ENCODE results near the gene TAF15.

Gene TAF15

DNA sequence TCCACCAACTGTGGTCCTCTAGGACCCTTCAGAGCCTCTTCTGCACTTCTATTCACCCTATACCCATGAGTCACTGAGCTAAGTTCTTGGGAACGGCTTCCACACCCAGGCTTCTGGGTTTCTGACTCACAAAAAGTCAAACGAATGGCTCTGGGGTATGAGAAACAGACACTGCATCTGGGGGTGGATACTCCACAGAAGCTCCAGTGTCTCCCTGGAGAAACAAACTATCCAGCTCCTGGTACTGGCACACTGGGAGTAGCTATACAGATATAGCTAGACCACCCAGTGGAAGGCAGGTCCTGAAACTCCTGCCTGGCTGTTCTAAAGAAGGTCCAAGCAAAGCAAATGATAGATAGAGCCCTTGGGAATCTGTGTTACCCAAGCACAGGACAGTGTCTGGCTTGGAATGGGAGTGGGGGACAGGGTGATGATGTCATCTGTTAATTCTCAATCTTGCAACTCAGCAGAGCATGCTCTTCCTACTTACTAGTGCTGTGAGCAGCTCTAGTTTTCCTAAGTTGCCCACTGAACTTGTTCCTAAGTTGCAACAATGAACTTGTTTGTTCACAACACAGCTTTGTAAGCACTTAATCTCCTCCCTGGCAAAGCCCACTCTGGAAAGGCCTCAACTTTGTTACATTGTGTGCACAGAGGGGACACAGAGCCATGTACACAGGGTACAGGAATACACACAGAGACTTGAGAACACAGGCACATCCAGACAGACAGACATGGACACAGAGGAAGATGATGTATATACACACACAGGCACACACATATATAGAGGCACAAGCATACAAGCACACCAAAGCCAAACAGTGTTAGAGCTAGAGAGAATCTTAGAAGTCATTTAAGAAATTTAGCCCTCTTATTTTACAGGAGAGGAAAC is 20.6 kb upstream of the TAF15 start:
- no peaks in the 10 kb centered on the region for H3K36me3 ChIP-seq (ENCODE audit: control insufficient read depth, insufficient read depth, low read length)
- H3K9ac ChIP-seq (ENCODE audit: low read length): no peak overlapping the region
- H3K27ac ChIP-seq (ENCODE audit: low read depth, low read length): no peak overlapping the region
- H3K4me3 ChIP-seq (ENCODE audit: low read depth, low read length): no peak overlapping the region
- H3K4me1 ChIP-seq (ENCODE audit: control insufficient read depth, insufficient read depth, low read length): peaks cover 4% of the 10 kb centered on the region; the same call in 1 of the 2 replicates
- H3K9me3 ChIP-seq (ENCODE audit: control insufficient read depth, insufficient read depth, low read depth, low read length): no peaks in the 10 kb centered on the region
- peaks cover 35% of the 10 kb centered on the region for H3K27me3 ChIP-seq (ENCODE audit: control insufficient read depth, insufficient read depth, low read length)

DNA sequence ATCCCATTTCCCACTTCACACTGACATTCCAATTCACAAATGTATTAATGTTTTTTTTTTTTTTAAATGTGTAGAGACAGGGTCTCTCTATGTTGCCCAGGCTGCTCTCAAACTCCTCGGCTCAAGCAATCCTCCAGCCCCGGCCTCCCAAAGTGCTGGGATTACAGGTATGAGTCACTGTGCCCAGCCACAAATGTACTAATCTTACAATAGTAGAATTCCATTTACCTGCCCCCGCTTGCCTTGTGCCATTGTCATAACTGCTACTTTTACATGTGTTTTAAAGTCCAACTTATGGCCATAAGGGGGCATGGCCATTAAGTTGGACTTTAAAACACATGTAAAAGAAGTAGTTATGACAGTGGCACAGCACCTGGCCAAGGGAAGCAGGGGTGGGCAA is 18.4 kb upstream of the TAF15 start:
- Histone ChIP-seq H3K27me3 (ENCODE audit: control insufficient read depth, insufficient read depth, low read length) (peaks cover 56% of the 10 kb centered on the region), H3K36me3 (ENCODE audit: control insufficient read depth, insufficient read depth, low read length) (no peaks in the 10 kb centered on the region), H3K4me1 (ENCODE audit: control insufficient read depth, insufficient read depth, low read length) (peaks cover 4% of the 10 kb centered on the region; the same call in 1 of the 2 replicates), H3K4me3 (ENCODE audit: low read depth, low read length) (no peak overlapping the region), H3K9ac (ENCODE audit: low read length) (no peak overlapping the region), H3K9me3 (ENCODE audit: control insufficient read depth, insufficient read depth, low read depth, low read length) (no peaks in the 10 kb centered on the region), H3K27ac (ENCODE audit: low read depth, low read length) (no peak overlapping the region)

DNA sequence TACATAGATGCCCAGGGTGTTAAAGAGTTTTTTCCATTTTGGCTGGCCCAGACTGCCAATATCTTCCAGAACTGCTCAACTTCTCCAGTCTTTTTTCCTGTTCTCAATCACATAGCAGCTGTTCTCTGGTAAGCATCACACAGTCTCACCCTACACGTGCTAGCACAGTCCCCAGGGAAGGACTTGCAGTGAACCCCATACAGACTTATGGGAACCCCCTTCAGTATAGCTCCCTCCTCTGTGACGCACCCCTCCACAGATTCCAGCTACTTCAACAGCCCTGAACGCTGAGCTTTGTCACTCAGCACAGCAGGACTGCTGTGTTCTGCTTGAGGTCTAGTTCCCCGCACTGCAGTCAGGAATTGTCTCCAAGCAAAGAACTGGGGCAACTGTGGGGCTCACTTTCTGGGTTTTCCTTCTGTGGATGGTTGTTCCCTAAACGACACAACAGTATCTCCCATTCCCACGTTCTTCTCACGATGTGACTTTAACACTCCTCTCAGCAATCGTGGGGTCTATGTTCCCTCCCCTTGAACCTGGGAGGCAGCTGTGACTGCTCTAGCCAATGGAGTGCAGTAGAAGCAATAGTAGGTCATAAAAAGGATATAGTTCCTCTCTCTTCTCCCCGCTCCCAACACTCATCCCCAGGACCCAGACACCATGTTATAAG is 17.5 kb upstream of the TAF15 start:
- H3K9ac ChIP-seq (ENCODE audit: low read length): no peak overlapping the region
- H3K36me3 ChIP-seq (ENCODE audit: control insufficient read depth, insufficient read depth, low read length): no peaks in the 10 kb centered on the region
- H3K9me3 ChIP-seq (ENCODE audit: control insufficient read depth, insufficient read depth, low read depth, low read length): no peaks in the 10 kb centered on the region
- no peak overlapping the region for H3K27ac ChIP-seq (ENCODE audit: low read depth, low read length)
- no peak overlapping the region for H3K4me3 ChIP-seq (ENCODE audit: low read depth, low read length)
- H3K4me1 ChIP-seq (ENCODE audit: control insufficient read depth, insufficient read depth, low read length): peaks cover 4% of the 10 kb centered on the region; the same call in 1 of the 2 replicates
- peaks cover 66% of the 10 kb centered on the region for H3K27me3 ChIP-seq (ENCODE audit: control insufficient read depth, insufficient read depth, low read length)

DNA sequence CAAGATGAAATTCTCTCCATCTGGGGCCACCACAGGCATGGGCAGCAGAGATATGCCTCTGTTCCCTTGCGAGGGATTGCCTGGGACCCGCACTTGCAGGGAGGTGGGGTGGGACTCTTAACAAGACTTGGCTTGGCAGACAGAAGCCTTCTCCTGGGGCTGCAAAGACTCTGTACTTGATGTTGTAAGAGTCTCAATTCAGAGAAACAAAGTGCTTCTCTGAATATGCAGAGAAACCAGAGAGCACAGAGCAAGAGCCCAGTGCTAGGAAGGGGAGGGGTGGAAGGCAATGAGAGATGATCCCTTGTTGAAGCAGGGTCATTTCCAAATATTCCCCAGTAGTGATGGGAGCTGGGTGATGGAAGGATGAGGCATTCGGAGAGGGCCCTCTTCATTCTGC is 16.0 kb upstream of the TAF15 start:
- Histone ChIP-seq H3K9me3 (ENCODE audit: control insufficient read depth, insufficient read depth, low read depth, low read length) (no peaks in the 10 kb centered on the region), H3K4me3 (ENCODE audit: low read depth, low read length) (no peak overlapping the region), H3K27me3 (ENCODE audit: control insufficient read depth, insufficient read depth, low read length) (peaks cover 79% of the 10 kb centered on the region), H3K9ac (ENCODE audit: low read length) (no peak overlapping the region), H3K4me1 (ENCODE audit: control insufficient read depth, insufficient read depth, low read length) (peaks cover 4% of the 10 kb centered on the region; the same call in 1 of the 2 replicates), H3K27ac (ENCODE audit: low read depth, low read length) (no peak overlapping the region), H3K36me3 (ENCODE audit: control insufficient read depth, insufficient read depth, low read length) (no peaks in the 10 kb centered on the region)

DNA sequence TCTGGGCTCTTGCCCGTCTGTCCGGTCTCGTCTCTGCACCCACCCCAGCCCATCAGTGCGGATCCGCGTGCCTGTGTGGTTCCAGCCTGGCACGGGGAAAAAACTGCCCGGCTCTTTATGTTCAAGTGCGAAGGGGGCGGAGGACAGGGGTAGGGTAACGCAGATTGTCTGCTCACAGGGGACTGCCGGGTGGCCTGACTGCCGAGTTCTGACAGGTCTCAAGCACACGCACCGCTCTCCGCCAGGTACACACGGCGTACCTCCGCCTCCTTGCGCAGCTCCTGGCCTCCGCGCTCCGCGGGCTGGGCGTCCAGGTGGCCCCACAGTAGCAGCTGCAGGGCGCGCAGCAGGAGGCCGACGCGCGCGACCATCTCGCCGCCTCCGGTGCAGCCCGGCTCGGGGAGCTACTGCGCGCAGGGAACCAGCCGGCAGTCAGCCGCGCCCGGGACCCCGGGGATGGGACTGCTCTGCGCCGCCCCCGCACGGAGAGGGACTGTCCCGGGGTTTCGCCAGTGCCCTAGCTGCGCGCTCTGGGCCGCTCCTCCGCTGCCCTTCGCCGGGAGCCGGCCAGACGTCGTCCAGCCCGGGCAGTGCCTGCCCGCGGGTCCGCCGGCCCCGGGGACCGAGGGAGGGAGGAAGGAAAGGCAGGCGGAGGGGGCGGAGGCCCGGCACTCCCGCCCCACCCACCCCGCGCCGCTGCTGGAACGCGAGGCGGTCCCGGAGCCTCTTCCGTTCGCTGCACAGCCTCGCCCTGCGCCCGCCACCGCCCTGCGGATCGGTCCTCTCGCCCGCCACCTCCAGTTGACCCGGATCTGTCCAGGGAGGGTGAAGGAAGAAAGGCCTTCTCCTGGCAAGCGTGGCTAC is 14.0 kb upstream of the TAF15 start, which contains the start of gene MMP28:
Gene MMP28, minus strand, starts transcription at position 635 of the 864 bp plus-strand sequence. Its CDS starts 264 bp downstream, at position 371.
- peaks cover 4% of the 10 kb centered on the region; the same call in 1 of the 2 replicates for H3K4me1 ChIP-seq (ENCODE audit: control insufficient read depth, insufficient read depth, low read length)
- H3K27me3 ChIP-seq (ENCODE audit: control insufficient read depth, insufficient read depth, low read length): peaks cover 83% of the 10 kb centered on the region
- H3K27ac ChIP-seq (ENCODE audit: low read depth, low read length): no peak within 1 kb of the TSS
- H3K9ac ChIP-seq (ENCODE audit: low read length): no peak within 1 kb of the TSS
- H3K36me3 ChIP-seq (ENCODE audit: control insufficient read depth, insufficient read depth, low read length): no peaks in the 10 kb centered on the region
- H3K9me3 ChIP-seq (ENCODE audit: control insufficient read depth, insufficient read depth, low read depth, low read length): no peaks in the 10 kb centered on the region
- peak within 1 kb of the TSS; percentile 70 for H3K4me3 ChIP-seq (ENCODE audit: low read depth, low read length)

DNA sequence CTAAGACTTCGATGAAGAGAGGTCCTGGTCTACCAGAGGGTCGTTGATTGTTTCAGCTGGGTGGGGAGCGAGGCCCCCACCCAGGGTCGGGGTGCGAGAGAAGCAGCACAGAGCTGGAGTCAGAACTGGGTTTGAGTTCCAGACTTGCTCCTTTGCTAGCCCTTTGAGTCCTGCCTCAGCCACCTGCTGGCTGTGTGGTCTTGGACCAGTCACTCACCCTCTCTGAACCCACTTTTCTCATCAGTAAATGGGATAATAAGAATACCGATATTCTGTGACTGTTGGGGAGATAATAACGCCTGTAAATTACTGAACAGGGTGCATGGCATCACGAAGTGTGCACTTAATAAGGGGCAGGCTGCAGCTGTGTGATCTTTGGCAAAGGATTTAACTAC is 13.4 kb upstream of the TAF15 start:
- H3K36me3 ChIP-seq (ENCODE audit: control insufficient read depth, insufficient read depth, low read length): no peaks in the 10 kb centered on the region
- H3K4me3 ChIP-seq (ENCODE audit: low read depth, low read length): peak overlapping the region; percentile 70
- no peaks in the 10 kb centered on the region for H3K9me3 ChIP-seq (ENCODE audit: control insufficient read depth, insufficient read depth, low read depth, low read length)
- no peak overlapping the region for H3K27ac ChIP-seq (ENCODE audit: low read depth, low read length)
- H3K9ac ChIP-seq (ENCODE audit: low read length): no peak overlapping the region
- peaks cover 4% of the 10 kb centered on the region; the same call in 1 of the 2 replicates for H3K4me1 ChIP-seq (ENCODE audit: control insufficient read depth, insufficient read depth, low read length)
- peaks cover 84% of the 10 kb centered on the region for H3K27me3 ChIP-seq (ENCODE audit: control insufficient read depth, insufficient read depth, low read length)

DNA sequence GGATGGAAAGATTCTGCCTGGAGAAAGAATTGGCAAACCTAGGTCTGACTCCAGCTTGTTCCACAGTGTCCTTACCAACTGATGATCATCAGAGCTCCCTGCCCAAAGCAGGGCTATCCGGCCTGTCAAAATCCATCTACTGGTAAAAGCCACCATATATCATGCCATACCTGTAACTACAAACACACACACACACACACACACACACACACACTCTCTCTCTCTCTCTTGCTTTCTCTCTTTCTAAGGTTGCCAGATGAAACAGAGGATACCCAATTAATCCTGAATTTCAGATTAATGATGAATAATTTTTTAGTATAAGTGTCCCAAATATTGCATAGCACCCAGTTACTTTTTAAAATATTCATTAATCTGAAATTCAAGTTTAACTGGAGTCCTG is 12.3 kb upstream of the TAF15 start:
- Histone ChIP-seq H3K27ac (ENCODE audit: low read depth, low read length) (no peak overlapping the region), H3K9me3 (ENCODE audit: control insufficient read depth, insufficient read depth, low read depth, low read length) (no peaks in the 10 kb centered on the region), H3K27me3 (ENCODE audit: control insufficient read depth, insufficient read depth, low read length) (peaks cover 76% of the 10 kb centered on the region), H3K9ac (ENCODE audit: low read length) (no peak overlapping the region), H3K4me3 (ENCODE audit: low read depth, low read length) (no peak overlapping the region), H3K4me1 (ENCODE audit: control insufficient read depth, insufficient read depth, low read length) (peaks cover 6% of the 10 kb centered on the region; the same call in 1 of the 2 replicates), H3K36me3 (ENCODE audit: control insufficient read depth, insufficient read depth, low read length) (no peaks in the 10 kb centered on the region)

DNA sequence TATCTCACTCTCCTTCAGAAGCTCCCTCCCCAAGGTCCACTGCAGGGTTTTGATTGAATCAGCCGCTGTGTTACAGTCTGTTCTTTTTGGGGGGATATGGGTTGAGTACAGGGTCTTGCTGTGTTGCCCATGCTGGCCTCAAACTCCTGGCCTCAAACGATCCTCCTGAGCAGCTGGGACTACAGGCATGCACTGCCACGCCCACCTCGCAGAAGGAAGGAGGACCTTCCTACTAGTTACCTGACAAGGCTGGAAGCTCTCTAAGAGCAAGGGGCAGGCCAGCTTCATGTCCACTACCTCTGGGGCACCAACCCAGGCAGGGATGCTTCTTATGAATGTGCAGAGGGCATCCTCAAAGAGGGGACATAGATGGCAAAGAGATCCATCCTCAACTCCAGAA is 11.9 kb upstream of the TAF15 start:
- H3K27ac ChIP-seq (ENCODE audit: low read depth, low read length): no peak overlapping the region
- peaks cover 72% of the 10 kb centered on the region for H3K27me3 ChIP-seq (ENCODE audit: control insufficient read depth, insufficient read depth, low read length)
- no peak overlapping the region for H3K9ac ChIP-seq (ENCODE audit: low read length)
- no peaks in the 10 kb centered on the region for H3K9me3 ChIP-seq (ENCODE audit: control insufficient read depth, insufficient read depth, low read depth, low read length)
- H3K36me3 ChIP-seq (ENCODE audit: control insufficient read depth, insufficient read depth, low read length): no peaks in the 10 kb centered on the region
- peaks cover 6% of the 10 kb centered on the region; the same call in 1 of the 2 replicates for H3K4me1 ChIP-seq (ENCODE audit: control insufficient read depth, insufficient read depth, low read length)
- no peak overlapping the region for H3K4me3 ChIP-seq (ENCODE audit: low read depth, low read length)

DNA sequence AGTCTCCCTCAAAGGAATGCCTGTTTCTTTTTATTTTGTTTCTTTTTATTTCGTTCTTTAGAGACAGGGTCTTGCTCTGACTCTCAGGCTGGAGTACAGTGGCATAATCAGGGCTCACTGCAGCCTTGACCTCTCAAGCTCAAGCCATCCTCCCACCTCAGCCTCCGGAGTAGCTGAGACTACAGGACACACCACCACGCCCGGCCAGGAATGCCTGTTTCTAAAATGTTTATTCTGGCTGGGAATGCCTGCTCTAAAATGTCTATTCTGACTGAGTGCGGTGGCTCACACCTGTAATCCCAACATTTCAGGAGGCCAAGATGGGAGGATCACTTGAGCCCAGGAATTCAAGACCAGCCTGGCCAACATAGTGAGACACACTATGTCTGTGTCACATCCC is 11.4 kb upstream of the TAF15 start:
- no peak overlapping the region for H3K9ac ChIP-seq (ENCODE audit: low read length)
- H3K27ac ChIP-seq (ENCODE audit: low read depth, low read length): no peak overlapping the region
- peaks cover 67% of the 10 kb centered on the region for H3K27me3 ChIP-seq (ENCODE audit: control insufficient read depth, insufficient read depth, low read length)
- no peaks in the 10 kb centered on the region for H3K36me3 ChIP-seq (ENCODE audit: control insufficient read depth, insufficient read depth, low read length)
- H3K4me1 ChIP-seq (ENCODE audit: control insufficient read depth, insufficient read depth, low read length): peaks cover 6% of the 10 kb centered on the region; the same call in 1 of the 2 replicates
- no peaks in the 10 kb centered on the region for H3K9me3 ChIP-seq (ENCODE audit: control insufficient read depth, insufficient read depth, low read depth, low read length)
- H3K4me3 ChIP-seq (ENCODE audit: low read depth, low read length): no peak overlapping the region

DNA sequence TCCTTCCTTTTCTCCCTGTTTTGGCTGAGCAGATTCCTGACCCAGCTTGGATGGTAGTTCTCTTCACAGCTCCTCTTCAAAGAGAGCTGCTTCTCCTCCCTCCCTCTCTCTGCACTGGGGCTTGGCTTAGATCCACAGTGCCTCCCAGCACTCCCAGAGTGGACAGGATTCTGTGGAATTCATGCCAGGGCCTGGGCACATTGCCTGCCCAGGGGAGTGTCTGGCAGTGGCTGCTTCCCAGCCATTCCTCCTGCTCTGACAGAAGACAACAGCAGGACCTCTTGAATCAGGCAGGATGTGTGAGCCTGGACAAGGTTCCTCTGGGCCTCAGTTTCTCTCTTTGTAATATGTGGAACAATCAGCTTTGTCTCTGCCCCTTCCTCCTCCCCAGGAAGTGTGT is 9.3 kb upstream of the TAF15 start:
- no peak overlapping the region for H3K27ac ChIP-seq (ENCODE audit: low read depth, low read length)

More for the DNA sequence above, 9.3 kb upstream of the TAF15 start:
- Histone ChIP-seq H3K4me3 (ENCODE audit: low read depth, low read length) (no peak overlapping the region), H3K9me3 (ENCODE audit: control insufficient read depth, insufficient read depth, low read depth, low read length) (no peaks in the 10 kb centered on the region), H3K9ac (ENCODE audit: low read length) (no peak overlapping the region), H3K4me1 (ENCODE audit: control insufficient read depth, insufficient read depth, low read length) (peaks cover 2% of the 10 kb centered on the region; the same call in 1 of the 2 replicates), H3K27me3 (ENCODE audit: control insufficient read depth, insufficient read depth, low read length) (peaks cover 46% of the 10 kb centered on the region), H3K36me3 (ENCODE audit: control insufficient read depth, insufficient read depth, low read length) (no peaks in the 10 kb centered on the region)

Measured in HUES6 (cell line).